ENCODE results near the gene COG5. TPM values are rescaled to one million over a fixed set of nuclear protein-coding genes. Genes with fewer than 3 reads are reported as not detected.

COG5 gene
- total and polyA plus RNA-seq, 2 of the 4 experiments (the other 2 are of a cell fraction) = 18.5 to 27.4 TPM

GRCh38 chr7:107194052-107194451, 369.7 kb downstream of the COG5 start:
- Histone ChIP-seq H3K9me3 (ENCODE audit: control insufficient read depth, insufficient read depth, low read length) (no peaks in the 10 kb centered on the region), H3K9me1 (ENCODE audit: insufficient read depth, low read length) (no peaks in the 10 kb centered on the region), H3K27me3 (ENCODE audit: control insufficient read depth, insufficient read depth, low read length) (no peaks in the 10 kb centered on the region), H3K27ac (ENCODE audit: insufficient read depth, low read length) (no peak overlapping the region), H3K4me3 (ENCODE audit: insufficient read depth, low read depth, low read length) (no peak overlapping the region), H3K18ac (ENCODE audit: low read depth, low read length) (no peak overlapping the region), H4K5ac (ENCODE audit: low read depth, low read length) (no peak overlapping the region), H2AK5ac (ENCODE audit: low read depth, low read length) (no peak overlapping the region), H4K91ac (ENCODE audit: insufficient read depth, low read depth, low read length) (no peak overlapping the region), H2AK9ac (replicated peaks; ENCODE audit: low read depth, low read length, poor library complexity) (no peak overlapping the region), H2BK20ac (ENCODE audit: low read depth, low read length) (no peak overlapping the region), H4K8ac (ENCODE audit: low read depth in 2 of 2, low read length in 2 of 2) (no peak overlapping the region), H3K36me3 (ENCODE audit: control insufficient read depth, insufficient read depth, low read length) (peaks cover 40% of the 10 kb centered on the region), H3K9ac (ENCODE audit: low read depth, low read length) (no peak overlapping the region), H3K4ac (ENCODE audit: low read depth, low read length) (no peak overlapping the region), H3K4me2 (ENCODE audit: low read depth, low read length) (no peak overlapping the region), H3K56ac (ENCODE audit: extremely low read depth, insufficient read depth, low read length) (no peak overlapping the region), H2BK15ac (ENCODE audit: low read depth, low read length) (no peak overlapping the region), H2AFZ (replicated peaks; ENCODE audit: low read length, poor library complexity) (no peak overlapping the region), H3K23ac (ENCODE audit: low read depth, low read length) (no peak overlapping the region), H2BK5ac (ENCODE audit: low read depth, low read length, poor library complexity, severe bottlenecking) (no peak overlapping the region), H4K20me1 (ENCODE audit: insufficient read depth, low read length) (no peaks in the 10 kb centered on the region), H2BK120ac (ENCODE audit: low read depth, low read length) (no peak overlapping the region), H3K14ac (replicated peaks; ENCODE audit: low read depth, low read length) (no peak overlapping the region), H3K4me1 (ENCODE audit: control insufficient read depth, insufficient read depth, low read length) (no peaks in the 10 kb centered on the region), H3K79me1 (ENCODE audit: low read depth in 1 of 2, low read length in 2 of 2) (no peaks in the 10 kb centered on the region; a peak in 2 of 4 replicates)
- in situ Hi-C loops (cut with MboI; ENCODE audit: low sequenced_read_pairs) (loop anchor here (10.0 kb wide), 1 partner anchor 531 kb away; no protein-coding TSS in a partner anchor), intact Hi-C loops (cut with micrococcal nuclease) (no loop called here), dilution Hi-C loops (cut with HindIII; ENCODE audit: low sequenced_read_pairs, unreplicated experiment) (no loop called here)
- no TSS peak for BruUV-seq (replicated peaks)
- WGBS, 2 experiments (ENCODE audit: extremely low coverage in 2 of 2, insufficient read length in 1 of 2) = no CpG with 5 or more reads among the region's 1 CpG
- ATAC-seq (ENCODE audit: low read depth) (no peak), DNase-seq (peak; percentile 11)
- ChIA-PET CTCF (no interaction called here), POLR2A (ENCODE audit: unreplicated experiment) (no interaction called here)
- TF ChIP-seq ELK1 (IDR thresholded peaks at IDR 0.05; ENCODE audit: borderline replicate concordance, low read depth, low read length) = no peak
- 0 out of 2 replicates have a peak, but pooled peaks have one; percentile 21 for TF ChIP-seq CTCF (conservative IDR thresholded peaks at IDR 0.05; ENCODE audit: low read depth, low read length)

Data from IMR-90 (cell line).